ENCODE results near the gene SYT12. TPM values are rescaled to one million over a fixed set of nuclear protein-coding genes. Genes with fewer than 3 reads are reported as not detected.

The SYT12 gene
- total and polyA plus RNA-seq, 2 donors (not counting 3 experiments of a cell fraction or from before 2014, with no cell fraction given), result not detected

DNA sequence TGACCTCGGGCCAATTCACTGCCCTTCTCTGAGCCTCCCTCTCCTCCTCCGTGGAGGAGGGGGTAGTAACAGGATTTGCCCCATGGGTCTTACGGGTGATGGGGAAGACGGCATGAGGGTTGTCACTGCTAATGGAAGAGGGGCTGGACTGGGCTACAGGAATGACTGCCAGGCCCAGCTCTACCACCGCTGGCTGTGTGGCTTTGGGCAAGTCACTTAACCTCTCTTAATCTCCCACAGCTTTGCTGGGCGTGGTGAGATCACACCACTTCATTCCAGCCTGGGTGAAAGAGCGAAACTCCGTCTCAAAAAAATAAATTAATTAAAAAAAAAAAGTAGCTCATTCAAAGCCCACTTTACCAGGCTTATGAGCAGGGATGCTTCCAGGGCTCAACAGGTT, 2.8 kb downstream of the SYT12 start:
- BruUV-seq (replicated peaks), result no TSS peak
- DNase-seq (ENCODE audit: low read depth, low spot score), result no peak
- CTCF ChIA-PET, result interaction anchor here (0.6 to 1.4 kb wide), 3 partner anchors 9 to 68 kb away, joined by 3 to 5 read pairs (median 3); partner anchors contain the start of gene PC
- Histone ChIP-seq H3K36me3 (ENCODE audit: control insufficient read depth in 2 of 2, extremely low read depth in 1 of 2, insufficient read depth in 2 of 2, low read length in 2 of 2) (no peaks in the 10 kb centered on the region), H3K4me3 (replicated peaks in 1 of 3; ENCODE audit: insufficient read depth in 1 of 3, low read depth in 1 of 3, low read length in 3 of 3) (no peak overlapping the region), H3K9ac (replicated peaks; ENCODE audit: extremely low read depth, insufficient read depth, low read length) (no peak overlapping the region), H3K9me3 (replicated peaks; ENCODE audit: control insufficient read depth, insufficient read depth, low read length) (no peaks in the 10 kb centered on the region), H3K4me1 (ENCODE audit: control insufficient read depth, extremely low read depth, insufficient read depth, low read length) (peaks cover 6% of the 10 kb centered on the region), H4K20me1 (replicated peaks; ENCODE audit: control insufficient read depth, extremely low read depth, insufficient read depth, low read length) (no peaks in the 10 kb centered on the region), H3K9me1 (replicated peaks; ENCODE audit: control insufficient read depth, extremely low read depth, insufficient read depth, low read length) (no peaks in the 10 kb centered on the region), H2AFZ (ENCODE audit: low read depth, low read length) (no peak overlapping the region), H3K4me2 (ENCODE audit: insufficient read depth, low read length) (no peak overlapping the region), H3K79me2 (ENCODE audit: control insufficient read depth, insufficient read depth, low read length) (no peaks in the 10 kb centered on the region), H3K27ac (ENCODE audit: insufficient read depth, low read depth, low read length) (no peak overlapping the region), H3K27me3 (ENCODE audit: control insufficient read depth in 2 of 2, insufficient read depth in 2 of 2, low read length in 2 of 2) (peaks cover 20 to 21% of the 10 kb centered on the region in 2 experiments)
- TF ChIP-seq, protein P1, sequence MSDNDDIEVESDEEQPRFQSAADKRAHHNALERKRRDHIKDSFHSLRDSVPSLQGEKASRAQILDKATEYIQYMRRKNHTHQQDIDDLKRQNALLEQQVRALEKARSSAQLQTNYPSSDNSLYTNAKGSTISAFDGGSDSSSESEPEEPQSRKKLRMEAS (IDR thresholded peaks at IDR 0.05; ENCODE audit: insufficient read depth, insufficient read length), result no peak
- TF ChIP-seq GATA2 (IDR thresholded peaks at IDR 0.05; ENCODE audit: insufficient read depth, insufficient read length, low read depth, low read length) (no peak), EZH2 (IDR thresholded peaks at IDR 0.05; ENCODE audit: borderline replicate concordance, low read depth, low read length, severe bottlenecking) (no peak)
- intact Hi-C loops (cut with micrococcal nuclease) (no loop called here), dilution Hi-C loops (cut with MboI; ENCODE audit: extremely low pct_ligation_motif_present, low sequenced_read_pairs) (no loop called here)
- no peak for FAIRE-seq
- POLR2A ChIA-PET, result no interaction called here

DNA sequence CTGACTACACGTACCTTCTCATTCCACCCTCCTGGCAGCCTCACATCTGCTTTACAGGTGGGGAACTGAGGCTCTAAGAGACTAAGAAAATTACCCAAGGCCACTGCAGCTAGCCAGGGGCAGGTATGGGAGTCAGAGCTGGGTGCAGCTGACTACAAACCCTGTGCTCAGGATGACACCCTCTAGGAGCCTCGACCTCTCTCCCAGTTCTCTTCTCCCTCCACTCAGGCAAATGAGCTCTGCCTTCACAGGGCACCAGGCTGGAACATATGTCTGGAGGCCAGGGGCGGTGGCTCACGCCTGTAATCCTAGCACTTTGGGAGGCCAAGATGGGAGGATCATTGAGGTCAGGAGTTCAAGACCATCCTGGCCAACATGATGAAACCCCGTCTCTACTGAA, 4.0 kb downstream of the SYT12 start:
- BruUV-seq (replicated peaks), result no TSS peak
- no peaks in the 10 kb centered on the region for H4K20me1 ChIP-seq (replicated peaks; ENCODE audit: control insufficient read depth, extremely low read depth, insufficient read depth, low read length)
- dilution Hi-C loops (cut with MboI; ENCODE audit: extremely low pct_ligation_motif_present, low sequenced_read_pairs), result no loop called here
- H3K36me3 ChIP-seq (ENCODE audit: control insufficient read depth in 2 of 2, extremely low read depth in 1 of 2, insufficient read depth in 2 of 2, low read length in 2 of 2), result no peaks in the 10 kb centered on the region
- no peak for DNase-seq (ENCODE audit: low read depth, low spot score)
- H3K27ac ChIP-seq (ENCODE audit: insufficient read depth, low read depth, low read length), result no peak overlapping the region
- H3K9ac ChIP-seq (replicated peaks; ENCODE audit: extremely low read depth, insufficient read depth, low read length), result no peak overlapping the region
- H3K4me2 ChIP-seq (ENCODE audit: insufficient read depth, low read length), result no peak overlapping the region
- peaks cover 6% of the 10 kb centered on the region for H3K4me1 ChIP-seq (ENCODE audit: control insufficient read depth, extremely low read depth, insufficient read depth, low read length)
- no peaks in the 10 kb centered on the region for H3K9me3 ChIP-seq (replicated peaks; ENCODE audit: control insufficient read depth, insufficient read depth, low read length)
- no peak overlapping the region for H3K4me3 ChIP-seq (replicated peaks in 1 of 3; ENCODE audit: insufficient read depth in 1 of 3, low read depth in 1 of 3, low read length in 3 of 3)
- H3K79me2 ChIP-seq (ENCODE audit: control insufficient read depth, insufficient read depth, low read length), result no peaks in the 10 kb centered on the region
- TF ChIP-seq FOS (IDR thresholded peaks at IDR 0.05; ENCODE audit: borderline replicate concordance, insufficient read depth, low read length), result no peak
- TF ChIP-seq, protein P2, sequence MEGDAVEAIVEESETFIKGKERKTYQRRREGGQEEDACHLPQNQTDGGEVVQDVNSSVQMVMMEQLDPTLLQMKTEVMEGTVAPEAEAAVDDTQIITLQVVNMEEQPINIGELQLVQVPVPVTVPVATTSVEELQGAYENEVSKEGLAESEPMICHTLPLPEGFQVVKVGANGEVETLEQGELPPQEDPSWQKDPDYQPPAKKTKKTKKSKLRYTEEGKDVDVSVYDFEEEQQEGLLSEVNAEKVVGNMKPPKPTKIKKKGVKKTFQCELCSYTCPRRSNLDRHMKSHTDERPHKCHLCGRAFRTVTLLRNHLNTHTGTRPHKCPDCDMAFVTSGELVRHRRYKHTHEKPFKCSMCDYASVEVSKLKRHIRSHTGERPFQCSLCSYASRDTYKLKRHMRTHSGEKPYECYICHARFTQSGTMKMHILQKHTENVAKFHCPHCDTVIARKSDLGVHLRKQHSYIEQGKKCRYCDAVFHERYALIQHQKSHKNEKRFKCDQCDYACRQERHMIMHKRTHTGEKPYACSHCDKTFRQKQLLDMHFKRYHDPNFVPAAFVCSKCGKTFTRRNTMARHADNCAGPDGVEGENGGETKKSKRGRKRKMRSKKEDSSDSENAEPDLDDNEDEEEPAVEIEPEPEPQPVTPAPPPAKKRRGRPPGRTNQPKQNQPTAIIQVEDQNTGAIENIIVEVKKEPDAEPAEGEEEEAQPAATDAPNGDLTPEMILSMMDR (IDR thresholded peaks at IDR 0.05; ENCODE audit: extremely low read depth in 1 of 2, insufficient read depth in 1 of 2, low read depth in 1 of 2, low read length in 2 of 2), result no peak
- TF ChIP-seq MYC (IDR thresholded peaks at IDR 0.05; ENCODE audit: low read depth, low read length), result no peak
- TF ChIP-seq POLR2AphosphoS5 (IDR thresholded peaks at IDR 0.05; ENCODE audit: insufficient read depth, low read depth, low read length), result no peak
- no peak for TF ChIP-seq GATA2 (IDR thresholded peaks at IDR 0.05; ENCODE audit: insufficient read depth, insufficient read length, low read depth, low read length)
- no peak for TF ChIP-seq POLR2A (IDR thresholded peaks at IDR 0.05; ENCODE audit: low read depth, low read length)
- no peak for TF ChIP-seq EZH2 (IDR thresholded peaks at IDR 0.05; ENCODE audit: borderline replicate concordance, low read depth, low read length, severe bottlenecking)
- TF ChIP-seq, protein P1 (IDR thresholded peaks at IDR 0.05; ENCODE audit: insufficient read depth, insufficient read length), result no peak
- TF ChIP-seq JUN (IDR thresholded peaks at IDR 0.05; ENCODE audit: borderline replicate concordance, insufficient read depth, insufficient read length, low read depth), result no peak
- ChIA-PET POLR2A (interaction anchor here (0.6 kb wide), 1 partner anchor 105 kb away, joined by 4 read pairs; no protein-coding TSS in a partner anchor), CTCF (interaction anchor here (0.8 to 1.4 kb wide), 5 partner anchors 9 to 175 kb away, joined by 3 to 5 read pairs (median 3); no protein-coding TSS in a partner anchor)
- FAIRE-seq, result no peak
- no peak overlapping the region for H2AFZ ChIP-seq (ENCODE audit: low read depth, low read length)
- H3K9me1 ChIP-seq (replicated peaks; ENCODE audit: control insufficient read depth, extremely low read depth, insufficient read depth, low read length), result no peaks in the 10 kb centered on the region
- intact Hi-C loops (cut with micrococcal nuclease), result no loop called here
- H3K27me3 ChIP-seq (ENCODE audit: control insufficient read depth in 2 of 2, insufficient read depth in 2 of 2, low read length in 2 of 2), result peaks cover 20 to 24% of the 10 kb centered on the region in 2 experiments
